Adrenal gland (tissue), 12 donors: Measurements from ENCODE around the gene GDF7. TPM values are rescaled to one million over a fixed set of nuclear protein-coding genes. Genes with fewer than 3 reads are reported as not detected.
A peak's percentile ranks its signal among the peaks of the same experiment; 100 is the strongest.

Experiments
- DNase-seq, 7 donors: peaks; one replicate each; pipeline ENCODE4 v3.0.0-alpha.2; 2019 to 2020
- H3K27ac ChIP-seq, 5 donors: fragments of 200-600 bp; sonication (generic) in 4 of 5; 1 replicate in 3 of 5; 2 replicates in 2 of 5; pipeline versions ENCODE4 v1.5.1 to v1.8.0; 2016 to 2020; ENCODE audit warnings: mild to moderate bottlenecking in 1 of 5
- H3K27me3 ChIP-seq: fragments of 200-600 bp; 2 replicates; pipeline ENCODE4 v1.8.0; 2021
- H3K36me3 ChIP-seq, 2 donors: fragments of 200-600 bp; replicated peaks in 1 of 2; 1 replicate in 1 of 2; 2 replicates in 1 of 2; pipeline versions ENCODE4 v1.5.1 to v1.8.0; 2018 to 2022
- H3K4me1 ChIP-seq, 2 donors: fragments of 200-600 bp; replicated peaks in 1 of 2; 1 replicate in 1 of 2; 2 replicates in 1 of 2; pipeline versions ENCODE4 v1.5.1 to v1.8.0; 2018 to 2021
- H3K4me3 ChIP-seq, 4 donors: fragments of 200-600 bp; sonication (generic) in 3 of 4; one replicate each; pipeline ENCODE4 v1.5.1; 2016 to 2018
- H3K9me3 ChIP-seq, 3 donors: fragments of 200-600 bp; sonication (generic) in 1 of 3; replicated peaks in 1 of 3; 1 replicate in 2 of 3; 2 replicates in 1 of 3; pipeline versions ENCODE4 v1.5.1 to v1.8.0; 2016 to 2021
- CTCF ChIP-seq, 6 experiments: fragments of 450-650 bp in 4 of 6; fragments of 200-600 bp in 2 of 6; sonication (generic) in 1 of 6; IDR thresholded peaks; 1 replicate in 5 of 6; 2 replicates in 1 of 6; pipeline versions ENCODE4 v1.5.1 to v1.8.0; 2016 to 2021; ENCODE audit warnings: antibody characterized with exemption in 6 of 6, mild to moderate bottlenecking in 2 of 6, moderate library complexity in 1 of 6
- POLR2A ChIP-seq, 2 donors: fragments of 450-650 bp; IDR thresholded peaks; one replicate each; pipeline ENCODE4 v1.6.1; 2017; ENCODE audit warnings: antibody characterized with exemption in 2 of 2, mild to moderate bottlenecking in 2 of 2, moderate library complexity in 1 of 2
- WGBS, 4 donors: extraction: QIAGEN DNeasy Blood & Tissue Kit in 2 of 4; methylation state at CpG; one replicate each; pipeline versions ENCODE4 v1.1.5 to v1.1.7; 2013 to 2017; 5-methylcytosine and 5-hydroxymethylcytosine counted together
- intact Hi-C, 2 donors: fragments of 100-400 bp; cut with DNase I; formaldehyde crosslinking; loops; one replicate each; pipeline versions ENCODE4 v1.14.1 to v1.15.0; 2022 to 2023
- polyA plus RNA-seq, 3 donors: library from polyadenylated mRNA; stranded (reverse); fragments of 200-250 nt in 2 of 3; fragments of 350-450 nt in 1 of 3; fragmentation: Illumina TruSeq in 1 of 3; extraction: RNeasy Lipid Tissue Mini Kit (QIAGEN cat#74804) in 1 of 3; gene quantifications; one replicate each; pipeline ENCODE4 v1.2.3, GENCODE V29; 2013 to 2014
- total RNA-seq, 9 donors: library from RNA; depleted of rRNA in 4 of 9; stranded (reverse); fragments of >200 nt in 4 of 9; fragments of 120-200 nt in 1 of 9; fragmentation: NEBNext Ultra II Directional in 1 of 9; extraction: Animal tissue kit (Norgen Biotek cat#: 25700) in 1 of 9; gene quantifications; one replicate each; pipeline versions ENCODE4 v1.1.0 to v1.2.4, GENCODE V29; 2013 to 2023
- donor health status: healthy with polysubstance abuse.
- donor health status: Bipolar disorder and iron deficiency.
- donor health status: DM: yes; HTN: yes; CAD: no.
- donor health status: DM: no; HTN: no; CAD: no.
- donor health status: DM: no; HTN: no; CAD: no.
- donor health status: DM: yes; HTN: yes; CAD: no.

GDF7 gene
- total and polyA plus RNA-seq, 12 donors: 0.17 to 1.8 (median 0.46) TPM

- WGBS, 4 donors: 93 to 98% (median 94%) methylated on average over 3 of the region's 3 CpGs
- no peaks in the 10 kb centered on the region for H3K9me3 ChIP-seq
Measured at GRCh38 chr2:20693317-20693716, 26.4 kb downstream of the GDF7 start.

GRCh38 chr2:20696366-20696765 is 29.4 kb downstream of the GDF7 start:
- WGBS, 4 donors: 93 to 100% (median 98%) methylated on average over 2 of the region's 2 CpGs
- Histone ChIP-seq H3K4me3 (no peak overlapping the region), H3K4me1 (peaks cover 0 to 4% of the 10 kb centered on the region in 2 donors), H3K36me3 (no peaks in the 10 kb centered on the region), H3K9me3 (no peaks in the 10 kb centered on the region), H3K27ac (no peak overlapping the region), H3K27me3 (no peaks in the 10 kb centered on the region)
- no peak for DNase-seq
- intact Hi-C loops: no loop called here
- no peak for TF ChIP-seq POLR2A (IDR thresholded peaks at IDR 0.05)
- no peak for TF ChIP-seq CTCF (IDR thresholded peaks at IDR 0.05)

More at GRCh38 chr2:20693317-20693716, 26.4 kb downstream of the GDF7 start:
- no peak for TF ChIP-seq POLR2A (IDR thresholded peaks at IDR 0.05)
- no peak for TF ChIP-seq CTCF (IDR thresholded peaks at IDR 0.05)
- no peak for DNase-seq
- Histone ChIP-seq H3K27ac (no peak overlapping the region), H3K4me1 (no peaks in the 10 kb centered on the region), H3K4me3 (no peak overlapping the region), H3K27me3 (no peaks in the 10 kb centered on the region), H3K36me3 (no peaks in the 10 kb centered on the region)
- intact Hi-C loops: no loop called here

GRCh38 chr2:20697322-20697934 is 30.5 kb downstream of the GDF7 start:
- no peaks in the 10 kb centered on the region for H3K36me3 ChIP-seq
- 96 to 98% (median 97%) methylated on average over 2 of the region's 2 CpGs for WGBS, 4 donors
- no peak for DNase-seq
- no peaks in the 10 kb centered on the region for H3K27me3 ChIP-seq
- TF ChIP-seq CTCF (IDR thresholded peaks at IDR 0.05) (no peak), POLR2A (IDR thresholded peaks at IDR 0.05) (no peak)
- peaks cover 0 to 4% of the 10 kb centered on the region in 2 donors for H3K4me1 ChIP-seq
- H3K4me3 ChIP-seq: no peak overlapping the region
- H3K9me3 ChIP-seq: no peaks in the 10 kb centered on the region
- no peak overlapping the region for H3K27ac ChIP-seq
- intact Hi-C loops: no loop called here

GRCh38 chr2:20698916-20699613 is 32.1 kb downstream of the GDF7 start:
- H3K27me3 ChIP-seq: no peaks in the 10 kb centered on the region
- H3K4me1 ChIP-seq: peaks cover 0 to 4% of the 10 kb centered on the region in 2 donors
- H3K4me3 ChIP-seq: no peak overlapping the region
- no peak for DNase-seq
- intact Hi-C loops: no loop called here
- no peaks in the 10 kb centered on the region for H3K9me3 ChIP-seq
- 37 to 61% (median 56%) methylated on average over 4 of the region's 4 CpGs for WGBS, 4 donors
- TF ChIP-seq CTCF (IDR thresholded peaks at IDR 0.05): no peak
- TF ChIP-seq POLR2A (IDR thresholded peaks at IDR 0.05): no peak
- no peaks in the 10 kb centered on the region for H3K36me3 ChIP-seq
- H3K27ac ChIP-seq: peak overlapping the region in 1 of 5 donors; percentile 55
